ENCODE results near the gene KRTAP10-11.
A peak's percentile ranks its signal among the peaks of the same experiment; 100 is the strongest.
"Not testable (repeated sequence)": the region's sequence is repeated elsewhere in the genome, so short reads cannot be mapped to it uniquely, and the experiment has no call there.

KRTAP10-11 gene

GRCh38 chr21:44637018-44637850 lies 9.0 kb upstream of the KRTAP10-11 start, which contains the start of gene KRTAP10-10:
Gene KRTAP10-10 (plus strand): TSS chr21:44637356. CDS start chr21:44637418, 62 bp downstream.
- no peak for TF ChIP-seq CTCF (conservative IDR thresholded peaks at IDR 0.05)
- H3K27ac ChIP-seq, result no peak within 1 kb of the TSS

- not testable (repeated sequence) for H3K27ac ChIP-seq
Observed at GRCh38 chr21:44637851-44638348, 8.3 kb upstream of the KRTAP10-11 start.

GRCh38 chr21:44638506-44639330 lies 7.5 kb upstream of the KRTAP10-11 start:
- H3K27ac ChIP-seq, result not testable (repeated sequence)

- no peak for TF ChIP-seq CTCF (conservative IDR thresholded peaks at IDR 0.05)
Observed at GRCh38 chr21:44639331-44639655, 6.9 kb upstream of the KRTAP10-11 start.

GRCh38 chr21:44640761-44641160 lies 5.5 kb upstream of the KRTAP10-11 start:
- TF ChIP-seq CTCF (conservative IDR thresholded peaks at IDR 0.05), result no peak
- no peak overlapping the region for H3K27ac ChIP-seq

More at GRCh38 chr21:44639331-44639655, 6.9 kb upstream of the KRTAP10-11 start:
- no peak overlapping the region for H3K27ac ChIP-seq

- H3K27ac ChIP-seq, result peak overlapping the region; percentile 12; the same call in 1 of the 2 replicates
- no peak for TF ChIP-seq CTCF (conservative IDR thresholded peaks at IDR 0.05)
Observed at GRCh38 chr21:44643741-44644310, 2.4 kb upstream of the KRTAP10-11 start.

GRCh38 chr21:44644878-44645277 lies 1.3 kb upstream of the KRTAP10-11 start:
- TF ChIP-seq CTCF (conservative IDR thresholded peaks at IDR 0.05), result no peak
- H3K27ac ChIP-seq, result no peak overlapping the region

- H3K27ac ChIP-seq, result no peak overlapping the region
- no peak for TF ChIP-seq CTCF (conservative IDR thresholded peaks at IDR 0.05)
Observed at GRCh38 chr21:44647222-44647552, 973 bp downstream of the KRTAP10-11 start.

Measured in VCaP (cell line).